GM12878 (cell line): ENCODE data around the gene EFNB2. TPM values are rescaled to one million over a fixed set of nuclear protein-coding genes. Genes with fewer than 3 reads are reported as not detected.

Source experiments
- ATAC-seq: fragments of 200-7000 bp; cut with Tn5 transposase; 3 replicates; pipeline ENCODE4 v1.9.1; 2020; ENCODE audit warnings: mild to moderate bottlenecking, moderate library complexity
- BruUV-seq: library from RNA; stranded (reverse); fragments of 400-500 nt; replicated peaks from 2 replicates; lab custom pipeline; 2021; lab: Mats Ljungman, UMichigan
- CTCF ChIA-PET: fragments of 300-600 bp; sonication (Branson Sonifier 250); formaldehyde crosslinking; extraction: SDS; loops from one replicate; lab custom pipeline; 2021; ENCODE audit warnings: inconsistent platforms; lab: Yijun Ruan, JAX
- POLR2A ChIA-PET: fragments of 350-600 bp; formaldehyde crosslinking; extraction: SDS; loops from one replicate; lab custom pipeline; 2021; ENCODE audit warnings: inconsistent platforms; lab: Charles Lee
- RAD21 ChIA-PET: fragments of 300-600 bp; sonication (Branson Sonifier 250); formaldehyde crosslinking; loops from one replicate; lab custom pipeline; 2023; ENCODE audit warnings: antibody characterized with exemption; ENCODE audit not compliant: unreplicated experiment; lab: Charles Lee
- SMC1A ChIA-PET: fragments of 300-600 bp; sonication (Branson Sonifier 250); formaldehyde crosslinking; loops from one replicate; lab custom pipeline; 2023; ENCODE audit not compliant: unreplicated experiment, uncharacterized antibody; lab: Charles Lee
- DNase-seq: peaks from one replicate; pipeline ENCODE4 v3.0.0-alpha.2; 2011; ENCODE audit warnings: low read depth, low spot score
- FAIRE-seq: peaks from 3 replicates; lab custom pipeline; 2011; peaks lifted over from hg19 to GRCh38; lab: Jason Lieb, UNC
- H2AFZ ChIP-seq: 2 replicates; pipeline ENCODE4 v1.6.0; 2011; ENCODE audit warnings: low read depth, low read length, control low read depth; ENCODE audit not compliant: control insufficient read depth
- H3K27ac ChIP-seq: 2 replicates; pipeline ENCODE4 v1.5.1; 2011; ENCODE audit warnings: control low read depth; ENCODE audit not compliant: control insufficient read depth, insufficient read depth
- H3K27me3 ChIP-seq, 2 experiments: replicated peaks in 1 of 2; 2 replicates each; pipeline versions ENCODE4 v1.6.0 to v1.6.1; 2011; ENCODE audit warnings: low read length in 1 of 2; ENCODE audit not compliant: control insufficient read depth in 2 of 2, insufficient read depth in 2 of 2
- H3K36me3 ChIP-seq, 2 experiments: 2 replicates each; pipeline ENCODE4 v1.5.1; 2011; ENCODE audit warnings: low read length in 1 of 2; ENCODE audit not compliant: control insufficient read depth in 2 of 2, insufficient read depth in 2 of 2
- H3K4me1 ChIP-seq: 2 replicates; pipeline ENCODE4 v1.6.1; 2011; ENCODE audit warnings: mild to moderate bottlenecking, low read length, moderate library complexity, mixed read lengths; ENCODE audit not compliant: control insufficient read depth, insufficient read depth
- H3K4me2 ChIP-seq: 2 replicates; pipeline ENCODE4 v1.6.0; 2011; ENCODE audit warnings: control low read depth; ENCODE audit not compliant: control insufficient read depth, insufficient read depth
- H3K4me3 ChIP-seq: fragments of 200-600 bp; sonication (generic); 2 replicates; pipeline ENCODE4 v1.5.1; 2016
- H3K79me2 ChIP-seq: 2 replicates; pipeline ENCODE4 v1.6.0; 2011; ENCODE audit warnings: low read length; ENCODE audit not compliant: control insufficient read depth, insufficient read depth
- H3K9ac ChIP-seq: 2 replicates; pipeline ENCODE4 v1.8.0; 2011; ENCODE audit warnings: low read length, control low read depth, mixed read lengths; ENCODE audit not compliant: control insufficient read depth, insufficient read depth
- H3K9me3 ChIP-seq: replicated peaks from 3 replicates; pipeline ENCODE4 v1.5.1; 2011; ENCODE audit warnings: mild to moderate bottlenecking, low read length; ENCODE audit not compliant: control insufficient read depth, insufficient read depth
- H4K20me1 ChIP-seq: 2 replicates; pipeline ENCODE4 v1.6.0; 2011; ENCODE audit not compliant: control insufficient read depth, insufficient read depth
- ATF3 ChIP-seq: IDR thresholded peaks from 2 replicates; pipeline ENCODE4 v1.6.1; 2011; ENCODE audit warnings: low read depth, mild to moderate bottlenecking, low read length, moderate library complexity, borderline replicate concordance; ENCODE audit errors: extremely low read depth
- CBX5 ChIP-seq: sonication (generic); IDR thresholded peaks from 2 replicates; pipeline ENCODE4 v1.6.1; 2016; ENCODE audit warnings: low read depth, moderate library complexity, mild to moderate bottlenecking, inconsistent platforms
- CHD4 ChIP-seq: fragments of 200-600 bp; sonication (generic); IDR thresholded peaks from 2 replicates; pipeline ENCODE4 v1.6.1; 2016; ENCODE audit warnings: mild to moderate bottlenecking
- E2F4 ChIP-seq: IDR thresholded peaks from 2 replicates; pipeline ENCODE4 v1.6.1; 2012; ENCODE audit warnings: low read depth, low read length, improper control_type of control experiment
- ETV6 ChIP-seq, 2 experiments: fragments of 450-650 bp in 1 of 2; IDR thresholded peaks in 1 of 2; conservative IDR thresholded peaks in 1 of 2; 2 replicates each; pipeline ENCODE4 v1.6.1; 2014; ENCODE audit warnings: antibody characterized with exemption in 1 of 2, borderline replicate concordance in 1 of 2, low read depth in 1 of 2, mild to moderate bottlenecking in 1 of 2, moderate library complexity in 1 of 2
- HSF1 ChIP-seq: fragments of 150-350 bp; IDR thresholded peaks from 2 replicates; pipeline ENCODE4 v1.6.1; 2014; ENCODE audit warnings: mild to moderate bottlenecking, low read depth, low read length
- MEF2B ChIP-seq: fragments of 450-650 bp; IDR thresholded peaks from 2 replicates; pipeline ENCODE4 v1.6.1; 2018; ENCODE audit warnings: mild to moderate bottlenecking, moderate library complexity; ENCODE audit not compliant: partially characterized antibody, poor library complexity, severe bottlenecking
- NR2C1 ChIP-seq: fragments of 450-650 bp; IDR thresholded peaks from 2 replicates; pipeline ENCODE4 v1.6.1; 2017; ENCODE audit warnings: antibody characterized with exemption, mild to moderate bottlenecking, moderate library complexity
- RB1 ChIP-seq: fragments of 450-650 bp; formaldehyde crosslinking; IDR thresholded peaks from 2 replicates; pipeline ENCODE4 v1.6.1; 2017; ENCODE audit warnings: mild to moderate bottlenecking, borderline replicate concordance
- RBBP5 ChIP-seq: fragments of 200-600 bp; sonication (generic); conservative IDR thresholded peaks from 2 replicates; pipeline ENCODE4 v1.6.1; 2016
- RELA ChIP-seq: fragments of 450-650 bp; IDR thresholded peaks from 2 replicates; pipeline ENCODE4 v1.8.0; 2014; ENCODE audit warnings: borderline replicate concordance; ENCODE audit not compliant: partially characterized antibody
- RUNX3 ChIP-seq: IDR thresholded peaks from 2 replicates; pipeline ENCODE4 v1.6.1; 2012; ENCODE audit warnings: low read length, inconsistent platforms
- SP1 ChIP-seq: IDR thresholded peaks from one replicate; pipeline ENCODE4 v1.6.1; 2011; ENCODE audit warnings: low read depth, low read length
- SREBF1 ChIP-seq: IDR thresholded peaks from 2 replicates; pipeline ENCODE4 v1.6.1; 2012; ENCODE audit warnings: mild to moderate bottlenecking, low read length
- WRNIP1 ChIP-seq: IDR thresholded peaks from 2 replicates; pipeline ENCODE4 v1.6.1; 2011; ENCODE audit warnings: low read depth, low read length, improper control_type of control experiment, borderline replicate concordance
- ZBTB40 ChIP-seq: fragments of 450-650 bp; IDR thresholded peaks from 2 replicates; pipeline ENCODE4 v1.6.1; 2016; ENCODE audit warnings: mild to moderate bottlenecking, moderate library complexity, borderline replicate concordance
- WGBS: methylation state at CpG from one replicate; pipeline ENCODE4 v1.1.6; 2016; ENCODE audit warnings: low lambda C conversion rate; ENCODE audit not compliant: insufficient replicate concordance, insufficient coverage; ENCODE audit errors: missing lambda C conversion rate; 5-methylcytosine and 5-hydroxymethylcytosine counted together
- in situ Hi-C: fragments of 300-500 bp; cut with MboI; formaldehyde crosslinking; loops from 9 replicates; pipeline ENCODE4 v1.14.3; 2018; ENCODE audit warnings: mixed read lengths
- intact Hi-C: fragments of 100-400 bp; cut with micrococcal nuclease; formaldehyde crosslinking; loops from one replicate; pipeline ENCODE4 v1.14.2; 2022; ENCODE audit not compliant: unreplicated experiment
- polyA plus RNA-seq, 11 experiments: library from polyadenylated mRNA; depleted of rRNA in 4 of 11; unstranded in 6 of 11; stranded (reverse) in 5 of 11; fragments of >200 nt; fragmentation: Nextera tagmentation in 4 of 11; fragmentation: Illumina TruSeq in 1 of 11; extraction: Ambion mirVana in 4 of 11; extraction: Trizol in 1 of 11; gene quantifications; 1 replicate in 1 of 11; 2 replicates in 10 of 11; pipeline versions ENCODE4 v1.2.1 to v1.2.3, GENCODE V29; 2011 to 2016; ENCODE audit warnings: inconsistent platforms in 2 of 11, missing spikeins in 2 of 11, low read depth in 1 of 11
- total RNA-seq, 4 experiments: library from RNA; depleted of rRNA in 3 of 4; stranded (reverse); fragments of >200 nt in 3 of 4; fragmentation: Illumina TruSeq in 1 of 4; extraction: Trizol in 1 of 4; gene quantifications; 2 replicates each; pipeline versions ENCODE4 v1.2.1 to v1.2.3, GENCODE V29; 2013 to 2021

Gene EFNB2
- total and polyA plus RNA-seq, 10 of the 15 experiments (the other 5 are each of a cell fraction or from before 2014, with no cell fraction given) = 0.12 to 1.5 (median 0.31) TPM; not detected in 1

GRCh38 chr13:106480351-106480910 is 55.0 kb downstream of the EFNB2 start:
- Histone ChIP-seq H3K79me2 (no peaks in the 10 kb centered on the region), H3K27ac (no peak overlapping the region)

More at GRCh38 chr13:106480351-106480910, 55.0 kb downstream of the EFNB2 start:
- POLR2A ChIA-PET = no interaction called here
- Histone ChIP-seq H3K9me3 (no peaks in the 10 kb centered on the region), H4K20me1 (no peaks in the 10 kb centered on the region), H3K4me1 (no peaks in the 10 kb centered on the region), H3K9ac (no peak overlapping the region), H3K4me2 (no peak overlapping the region), H3K36me3 (no peaks in the 10 kb centered on the region), H3K27me3 (no peaks in the 10 kb centered on the region), H3K4me3 (no peak overlapping the region), H2AFZ (no peak overlapping the region)
- FAIRE-seq (no peak), ATAC-seq (no peak), DNase-seq (no peak)
- WGBS = 29% methylated on average over 5 of the region's 5 CpGs
- intact Hi-C loops = no loop called here
- SMC1A ChIA-PET = interaction anchor here (1.1 kb wide), 1 partner anchor 9 kb away, joined by 4 read pairs; no protein-coding TSS in a partner anchor
- TF ChIP-seq RELA = no peak
- no peak for TF ChIP-seq RUNX3
- no peak for TF ChIP-seq CHD4
- no peak for TF ChIP-seq RB1
- no peak for TF ChIP-seq SP1
- no peak for TF ChIP-seq HSF1
- TF ChIP-seq MEF2B = no peak
- no peak for TF ChIP-seq ZBTB40
- TF ChIP-seq NR2C1 = no peak
- TF ChIP-seq CBX5 = no peak
- TF ChIP-seq SREBF1 = no peak
- no peak for TF ChIP-seq RBBP5
- TF ChIP-seq ETV6 (conservative IDR thresholded peaks at IDR 0.05 in 1 of 2, IDR thresholded peaks at IDR 0.05 in 1 of 2; ENCODE audit: borderline replicate concordance in 1 of 2, low read depth in 1 of 2) = no peak
- TF ChIP-seq E2F4 = no peak
- TF ChIP-seq WRNIP1 = no peak
- no peak for TF ChIP-seq ATF3
- RAD21 ChIA-PET = no interaction called here
- CTCF ChIA-PET = no interaction called here
- in situ Hi-C loops = no loop called here
- BruUV-seq = no TSS peak
